HS-27A (cell line): Measurements from ENCODE around the gene FGF11.
A peak's percentile ranks its signal among the peaks of the same experiment; 100 is the strongest.

Experiments
- DNase-seq: peaks from one replicate; pipeline ENCODE4 v3.0.0-alpha.2; 2012; ENCODE audit warnings: low read depth, missing footprints

FGF11 gene

GRCh38 chr17:7439462-7440112 is at the start of gene FGF11:
Gene FGF11, plus strand, starts transcription at chr17:7439512. Its CDS starts 109 bp downstream, at chr17:7439621.
- no peak for DNase-seq

DNA sequence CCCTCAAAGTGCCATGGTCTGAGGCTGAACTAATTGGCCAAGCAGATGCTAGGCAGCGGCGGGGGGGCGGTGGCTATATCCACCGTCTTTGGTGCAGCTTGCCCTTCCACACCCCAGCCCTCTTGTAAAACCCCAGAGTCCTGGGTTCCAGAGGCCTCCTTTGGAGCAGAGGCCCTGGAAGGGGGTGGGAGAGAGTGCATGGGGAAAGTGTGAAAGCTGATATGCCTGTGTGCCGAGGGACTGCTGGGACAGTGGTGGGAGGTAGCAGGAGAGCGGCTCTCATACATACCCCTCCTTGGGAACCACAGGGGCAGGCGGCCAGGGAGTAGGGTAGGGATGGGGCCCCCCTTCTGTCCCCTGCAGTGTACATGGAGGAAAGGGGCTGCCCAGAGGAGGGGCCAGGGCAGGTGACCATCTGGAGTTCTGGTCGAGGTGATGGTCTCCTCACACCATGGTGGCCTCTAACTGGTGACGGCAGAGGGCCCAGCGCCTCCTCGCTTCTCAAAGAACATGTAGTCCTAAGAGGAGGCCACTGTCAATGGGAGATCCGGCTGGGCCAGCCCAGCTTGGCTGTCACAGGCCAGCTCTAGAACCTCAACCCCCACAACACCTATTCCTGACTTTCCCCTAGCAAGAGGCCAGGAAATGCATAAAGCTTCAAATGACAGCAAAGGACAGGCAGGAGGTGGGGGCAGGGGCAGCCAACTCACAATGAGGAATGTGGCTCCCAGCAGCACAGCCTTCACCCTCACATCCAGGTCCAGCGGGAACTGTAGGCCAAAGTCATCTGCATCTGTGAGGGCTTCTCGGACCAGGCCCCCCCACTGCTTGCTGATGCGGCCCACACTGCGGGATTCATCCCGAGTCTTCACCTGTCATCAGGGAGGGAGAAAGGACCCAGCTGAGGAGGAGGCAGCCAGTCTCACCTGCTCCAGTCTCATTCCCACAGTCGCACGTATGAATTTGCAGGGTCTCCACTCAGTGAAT is 49.1 kb upstream of the FGF11 start:
- no peak for DNase-seq

DNA sequence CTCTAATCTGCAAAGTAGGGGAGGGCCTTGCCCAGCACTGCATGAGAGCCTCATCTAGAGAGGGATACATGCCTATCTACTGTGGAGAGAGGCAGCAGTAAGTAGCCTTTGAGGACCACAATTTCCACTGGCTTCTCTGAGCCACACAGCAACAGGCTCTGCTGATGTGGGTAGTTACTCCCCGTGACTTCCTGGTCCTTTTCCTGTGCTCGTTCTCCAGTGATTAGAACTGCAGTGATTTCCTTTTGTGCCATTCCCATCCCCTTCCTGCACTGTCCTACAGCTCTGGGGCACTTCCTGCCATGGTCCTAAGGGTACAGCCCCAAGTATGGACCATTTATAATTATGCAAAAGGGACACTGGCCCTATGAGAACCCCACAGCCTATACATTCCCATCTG is 48.0 kb upstream of the FGF11 start:
- DNase-seq, result no peak

DNA sequence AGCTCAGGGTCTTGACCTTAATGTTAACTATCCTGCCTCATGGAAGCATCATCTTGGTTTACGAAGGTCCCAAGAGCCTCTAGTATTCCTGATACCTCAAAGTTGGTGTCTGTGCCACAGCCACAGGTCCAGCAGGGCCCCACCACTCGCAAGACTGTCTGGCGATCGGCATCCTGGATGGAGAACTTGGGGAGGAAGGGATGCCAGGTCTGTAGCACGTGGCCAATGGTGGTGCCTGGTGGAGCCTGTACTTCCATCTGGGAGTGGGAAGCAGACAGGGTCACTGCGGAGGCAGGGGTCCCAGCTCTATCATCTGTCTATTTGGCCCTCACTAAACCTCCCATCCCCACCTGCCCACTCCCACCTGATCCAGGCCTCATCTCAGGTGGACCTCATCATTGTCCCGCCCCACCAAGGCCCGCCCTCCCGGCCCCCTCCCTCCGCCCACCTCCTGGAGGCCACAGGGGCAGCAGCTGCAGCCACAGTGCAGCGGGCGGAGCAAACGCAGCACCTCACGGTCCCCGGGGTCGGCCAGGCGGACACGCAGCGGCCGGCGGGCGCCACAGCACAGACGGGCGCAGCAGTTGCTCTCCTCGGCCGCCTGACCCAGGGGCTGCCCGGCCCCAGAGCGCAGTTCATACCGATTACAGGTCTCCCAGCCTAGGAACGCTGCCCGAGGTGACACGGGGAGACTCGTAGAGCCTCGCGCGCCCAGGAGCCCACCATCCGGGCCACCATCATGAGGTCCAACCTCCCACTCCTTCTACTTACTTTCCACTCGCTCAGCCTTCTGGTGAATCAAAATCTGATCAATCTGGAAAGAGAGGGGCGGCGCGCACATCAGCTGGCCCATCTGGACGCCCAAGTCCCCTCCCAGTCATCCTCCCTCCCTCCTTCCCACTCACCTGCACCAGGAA is 46.4 kb upstream of the FGF11 start:
- no peak for DNase-seq

- DNase-seq, result no peak
Observed at GRCh38 chr17:7393613-7394451, 45.5 kb upstream of the FGF11 start.

- DNase-seq, result peak; percentile 50
Observed at GRCh38 chr17:7394452-7395191, 44.7 kb upstream of the FGF11 start, which contains the start of gene PLSCR3. Gene PLSCR3, minus strand, starts transcription at chr17:7394525. Its CDS starts 415 bp downstream, at chr17:7394110.

DNA sequence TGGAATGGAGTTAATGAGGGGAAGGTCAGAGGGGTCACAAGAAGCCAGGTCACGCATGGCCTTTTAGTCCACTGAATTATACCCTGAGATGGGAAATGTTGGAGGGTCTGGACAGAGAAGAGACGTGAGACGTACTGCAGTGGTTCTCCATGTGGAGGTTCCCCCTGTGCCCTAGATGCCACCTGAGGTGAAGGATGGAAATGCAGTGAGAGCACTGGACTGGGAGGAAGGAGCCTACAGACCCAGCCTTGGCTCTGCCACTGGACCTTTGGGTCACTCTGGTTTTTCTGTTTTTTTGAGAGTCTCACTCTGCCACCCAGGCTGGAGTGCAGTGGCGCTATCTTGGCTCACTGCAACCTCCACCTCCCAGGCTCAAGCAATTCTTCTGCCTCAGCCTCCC is 43.2 kb upstream of the FGF11 start:
- no peak for DNase-seq

- DNase-seq, result no peak
Observed at GRCh38 chr17:7398612-7399011, 40.7 kb upstream of the FGF11 start.

DNA sequence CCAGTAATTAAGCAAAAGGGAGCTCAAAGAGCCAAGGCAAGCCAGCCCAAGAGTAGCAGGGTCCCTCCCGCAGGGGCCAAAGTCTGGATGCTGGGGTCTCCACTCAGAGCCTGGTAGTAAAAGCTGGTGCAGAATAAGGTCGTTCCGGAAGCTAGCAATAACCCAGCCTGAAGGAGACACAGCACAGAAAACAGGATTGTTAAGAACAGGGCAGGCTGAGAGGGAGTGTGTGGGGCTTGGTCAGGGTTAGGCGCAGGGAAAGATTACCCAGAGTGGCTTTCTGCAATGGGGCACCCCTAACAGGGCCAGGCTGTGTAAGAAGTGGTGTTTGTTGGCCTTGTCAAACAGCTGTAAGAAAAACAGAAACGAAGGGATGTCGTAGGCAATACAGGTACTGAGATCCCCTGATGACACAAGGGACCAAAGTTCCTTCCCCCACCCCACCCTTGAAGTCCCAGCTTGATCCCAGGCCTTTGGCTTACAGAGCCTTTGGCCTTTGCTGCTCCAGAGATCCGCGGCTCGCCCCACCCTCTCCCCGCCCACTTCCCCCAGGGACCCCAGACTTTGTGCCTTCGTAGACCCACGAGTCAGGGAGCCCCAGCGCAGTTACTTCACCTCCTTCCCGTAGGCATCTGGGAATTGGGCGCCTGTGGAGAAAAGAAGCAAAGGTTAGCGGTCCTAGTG is 36.1 kb upstream of the FGF11 start:
- no peak for DNase-seq

- no peak for DNase-seq
Observed at GRCh38 chr17:7403727-7403976, 35.7 kb upstream of the FGF11 start.

DNA sequence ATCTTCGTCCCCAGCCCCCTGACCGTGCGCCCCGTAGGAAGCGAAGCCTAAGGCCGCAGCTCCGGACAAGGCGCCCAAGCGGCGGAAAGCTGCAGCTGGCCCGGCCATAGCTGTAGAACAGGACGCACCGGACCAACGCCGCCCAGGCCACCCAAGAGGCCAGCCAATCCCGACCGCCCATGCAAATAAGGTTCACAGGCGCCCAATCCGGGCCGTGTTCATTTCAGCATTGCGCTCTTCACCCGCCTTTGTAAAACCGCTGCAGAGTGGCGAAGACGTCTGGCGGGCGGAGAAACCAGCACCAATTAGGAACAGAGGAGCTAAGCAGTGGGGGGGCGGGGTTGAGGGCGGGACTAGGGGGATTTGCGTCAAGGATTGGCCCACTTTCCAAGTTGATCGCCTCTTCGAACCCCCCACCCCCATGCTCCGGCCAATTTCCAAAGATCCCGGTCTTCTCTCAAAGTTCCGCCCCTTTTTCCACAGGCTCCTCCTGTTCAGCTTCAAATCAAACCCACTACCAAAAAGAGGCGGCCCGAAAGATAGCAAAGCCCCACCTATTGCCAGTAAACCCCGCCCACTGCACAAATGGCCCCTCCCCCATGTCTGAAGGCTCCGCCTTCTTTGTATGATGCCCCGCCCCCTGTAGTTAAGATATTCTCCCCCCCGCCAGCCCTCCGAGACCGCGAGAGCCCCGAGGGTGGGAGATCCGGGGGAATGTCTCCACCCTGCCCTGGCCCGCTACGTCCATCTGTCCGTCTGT is 35.2 kb upstream of the FGF11 start, which contains the start of gene TMEM256:
TSS of gene TMEM256 (minus strand) at position 121 of the 760 bp plus-strand sequence. CDS start at position 108, 13 bp downstream.
- peak; percentile 79 for DNase-seq

DNA sequence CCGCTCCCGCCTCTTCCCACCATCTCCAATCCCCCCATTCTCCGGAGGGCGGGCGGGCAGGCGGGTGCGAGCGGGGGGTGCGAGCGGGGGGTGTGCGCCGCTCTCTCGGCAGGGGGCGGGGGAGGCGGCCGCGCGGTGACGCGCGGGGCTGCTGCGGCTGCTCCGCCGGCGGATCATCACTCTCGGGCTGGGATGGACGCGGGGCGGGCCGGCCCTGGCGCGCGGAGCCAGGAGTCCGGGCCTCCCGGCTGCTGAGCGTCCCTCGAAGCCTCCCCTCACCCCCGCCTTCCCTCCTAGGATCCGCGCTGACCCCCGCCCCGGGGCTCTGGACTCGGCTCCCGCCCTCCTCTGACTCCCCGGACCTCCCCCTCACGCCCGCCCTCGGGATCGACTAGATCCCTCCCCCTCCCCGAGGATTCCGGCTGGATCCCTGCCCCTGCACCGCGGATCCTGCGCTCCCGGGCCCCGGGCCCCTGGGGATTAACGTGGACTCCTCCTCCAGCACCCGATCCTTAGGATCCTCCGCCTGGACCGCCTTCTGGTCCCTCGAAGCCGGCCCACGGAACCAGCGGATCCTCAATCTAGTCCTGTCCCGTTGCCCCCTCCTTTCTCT is 34.5 kb upstream of the FGF11 start:
- DNase-seq, result no peak

DNA sequence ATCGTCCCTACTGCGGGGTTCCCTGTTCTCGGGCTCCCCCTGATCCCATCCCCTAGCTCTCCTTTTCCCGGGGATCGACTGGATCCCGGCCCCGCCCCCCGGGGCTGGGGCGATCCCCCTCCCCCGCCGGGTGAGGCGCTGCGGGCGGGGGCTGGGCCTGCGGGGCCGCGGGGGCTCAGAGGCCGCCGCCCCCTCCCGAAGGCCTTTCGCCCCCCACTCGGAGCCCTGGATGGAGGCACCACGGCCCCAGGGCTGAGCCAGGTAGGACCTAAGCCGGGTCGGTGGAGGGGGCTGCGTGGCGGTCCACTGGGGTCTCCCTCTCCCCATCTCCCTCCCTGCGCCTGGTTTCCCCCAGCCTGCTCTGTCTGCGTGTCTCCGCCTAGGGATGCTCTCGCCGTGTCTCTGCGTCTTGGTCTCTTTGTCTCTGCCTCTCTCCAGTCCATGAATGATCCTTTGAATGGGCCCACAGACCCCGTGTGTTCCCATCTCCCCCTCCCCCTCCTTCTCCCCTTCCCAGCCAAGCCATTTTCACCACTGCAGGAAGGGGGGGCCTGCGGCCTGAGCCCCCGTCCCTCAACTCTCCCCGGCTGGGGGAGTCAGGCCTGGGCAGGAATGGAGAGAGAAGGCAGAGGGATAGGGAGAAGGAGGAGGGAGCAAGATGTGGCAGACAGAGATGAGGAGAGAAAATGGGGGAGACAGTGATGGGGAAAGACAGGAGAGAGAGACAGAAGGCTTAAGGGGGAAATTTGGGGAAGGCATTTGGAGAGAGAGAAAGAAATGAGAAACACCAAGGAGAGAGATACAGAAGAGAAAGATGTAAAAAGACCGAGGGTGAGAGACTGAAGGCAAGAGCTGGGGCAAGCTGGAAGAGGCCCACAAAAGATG is 33.7 kb upstream of the FGF11 start:
- no peak for DNase-seq

DNA sequence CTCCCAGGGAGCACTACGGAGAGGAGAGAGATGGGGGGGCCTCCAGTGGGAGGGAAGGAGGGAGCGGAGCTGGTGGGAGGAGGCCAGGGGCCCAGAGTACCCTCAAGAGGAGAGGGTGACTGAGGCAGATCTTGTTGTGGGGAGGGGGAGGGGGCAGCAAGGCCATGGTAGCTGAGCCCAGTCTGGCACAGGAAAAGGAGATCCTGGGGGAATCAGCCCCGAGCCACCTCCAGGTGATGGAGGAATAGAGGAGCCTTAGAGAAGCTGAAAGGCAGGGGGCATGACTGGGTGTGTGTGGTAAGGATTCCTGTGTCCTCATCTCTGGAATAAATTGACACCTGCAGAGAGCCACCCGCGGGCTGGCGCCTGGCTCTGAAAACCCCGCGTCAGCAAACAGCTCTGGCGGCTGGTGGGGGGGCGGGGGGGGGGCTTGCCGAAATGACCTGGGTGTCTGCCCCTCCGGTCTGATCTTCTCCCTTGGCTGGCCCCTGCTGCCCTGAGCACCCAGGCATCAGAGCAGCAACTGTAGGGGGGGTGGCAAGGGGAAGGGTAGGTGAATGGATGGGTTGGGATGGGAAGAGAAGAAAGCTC is 33.0 kb upstream of the FGF11 start:
- DNase-seq, result no peak

GRCh38 chr17:7407082-7407481 is 32.2 kb upstream of the FGF11 start:
- no peak for DNase-seq

DNA sequence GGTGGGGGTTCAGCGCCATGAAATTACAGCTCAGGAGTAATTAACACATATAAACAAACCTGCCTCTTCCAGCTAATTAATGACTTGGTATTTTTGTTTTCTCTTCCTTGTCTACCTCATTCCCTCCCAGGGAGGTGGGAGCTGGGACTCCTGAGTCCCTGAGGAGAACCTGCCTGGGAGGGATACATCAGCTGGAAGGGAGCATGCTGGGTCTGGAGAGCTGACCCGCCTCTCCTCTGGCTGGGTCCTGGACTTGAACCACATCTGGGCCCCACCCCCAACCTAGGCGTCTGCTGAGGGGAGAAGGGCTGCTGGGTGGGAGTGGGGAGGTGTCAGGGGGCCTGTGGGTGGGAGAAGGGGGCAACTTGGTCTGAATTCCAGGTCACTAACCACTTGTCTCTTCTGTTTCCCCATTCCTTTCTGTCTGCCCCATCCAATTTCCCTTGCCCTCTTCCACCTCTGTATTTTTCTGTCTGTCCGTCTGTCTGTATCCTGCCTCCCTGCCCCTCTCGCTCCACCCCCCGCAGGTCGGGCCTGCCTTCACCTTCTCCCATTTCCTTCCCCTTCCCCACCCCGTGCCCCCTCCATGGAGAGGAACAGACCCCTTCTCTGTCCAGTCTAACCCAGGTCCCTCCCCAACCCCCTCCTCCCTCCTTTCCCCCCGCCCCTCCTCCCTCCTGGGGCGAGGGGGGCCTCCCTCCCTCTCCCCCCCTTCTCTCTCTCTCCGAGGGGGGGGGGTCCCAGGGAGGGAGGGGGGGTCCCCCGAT is 31.6 kb upstream of the FGF11 start, which contains the start of gene NLGN2:
TSS of gene NLGN2 (plus strand) at position 361 of the 767 bp plus-strand sequence. CDS start 411 bp downstream, outside the sequence.
- DNase-seq, result no peak
